Endothelial cell of umbilical vein (primary cell): Measurements from ENCODE around the gene STXBP2.

ENCODE experiments used
- CTCF ChIP-seq, 2 donors: IDR thresholded peaks; 1 replicate in 1 of 2; 2 replicates in 1 of 2; pipeline ENCODE4 v1.5.1; 2011; ENCODE audit warnings: low read length in 2 of 2, mild to moderate bottlenecking in 2 of 2, moderate library complexity in 2 of 2, control low read depth in 1 of 2, inconsistent platforms in 1 of 2, low read depth in 1 of 2; ENCODE audit not compliant: insufficient read depth in 1 of 2; ENCODE audit errors: extremely low read depth in 1 of 2
- EZH2 ChIP-seq: IDR thresholded peaks from 2 replicates; pipeline ENCODE4 v1.6.1; 2012; ENCODE audit warnings: borderline replicate concordance, low read depth, mild to moderate bottlenecking, moderate library complexity, low read length, inconsistent platforms; ENCODE audit not compliant: severe bottlenecking
- MAX ChIP-seq: IDR thresholded peaks from 2 replicates; pipeline ENCODE4 v1.6.1; 2011; ENCODE audit not compliant: insufficient read depth, insufficient read length
- POLR2A ChIP-seq: IDR thresholded peaks from 2 replicates; pipeline ENCODE4 v1.6.1; 2012; ENCODE audit warnings: low read depth, mild to moderate bottlenecking, control low read depth, low read length
- POLR2AphosphoS5 ChIP-seq: IDR thresholded peaks from 2 replicates; pipeline ENCODE4 v1.6.1; 2012; ENCODE audit warnings: low read depth, mild to moderate bottlenecking, control low read depth, low read length, moderate library complexity; ENCODE audit not compliant: insufficient read depth

GRCh38 chr19:7631577-7631976, 5.3 kb upstream of the STXBP2 start:
- no peak for TF ChIP-seq CTCF (IDR thresholded peaks at IDR 0.05; ENCODE audit: extremely low read depth in 1 of 2, insufficient read depth in 1 of 2, low read depth in 1 of 2, low read length in 2 of 2)
- no peak for TF ChIP-seq POLR2A
- TF ChIP-seq EZH2: no peak
- no peak for TF ChIP-seq POLR2AphosphoS5
- no peak for TF ChIP-seq MAX
